Osteocyte (in vitro differentiated cells): ENCODE measurements around the gene FGD5. TPM values are rescaled to one million over a fixed set of nuclear protein-coding genes. Genes with fewer than 3 reads are reported as not detected.

Experiments used
- DNase-seq: peaks from one replicate; pipeline ENCODE4 v3.0.0; 2021; ENCODE audit warnings: mixed read lengths; ENCODE audit not compliant: unreplicated experiment; ENCODE audit errors: extremely low spot score
- H3K27ac Mint-ChIP-seq: one replicate; pipeline ENCODE4 v1.8.0; 2021; ENCODE audit warnings: mild to moderate bottlenecking, mixed read lengths; ENCODE audit not compliant: unreplicated experiment
- H3K27me3 Mint-ChIP-seq: one replicate; pipeline ENCODE4 v1.8.0; 2021; ENCODE audit warnings: mixed read lengths; ENCODE audit not compliant: unreplicated experiment
- H3K36me3 Mint-ChIP-seq: one replicate; pipeline ENCODE4 v1.8.0; 2021; ENCODE audit warnings: mixed read lengths; ENCODE audit not compliant: unreplicated experiment
- H3K4me1 Mint-ChIP-seq: one replicate; pipeline ENCODE4 v1.8.0; 2021; ENCODE audit warnings: mixed read lengths; ENCODE audit not compliant: unreplicated experiment
- H3K4me3 Mint-ChIP-seq: one replicate; pipeline ENCODE4 v1.8.0; 2021; ENCODE audit warnings: mild to moderate bottlenecking, moderate library complexity, mixed read lengths; ENCODE audit not compliant: unreplicated experiment
- H3K9me3 Mint-ChIP-seq: one replicate; pipeline ENCODE4 v1.8.0; 2021; ENCODE audit warnings: mixed read lengths; ENCODE audit not compliant: unreplicated experiment
- CTCF ChIP-seq: fragments of 200-600 bp; sonication (generic); IDR thresholded peaks from 2 replicates; pipeline ENCODE4 v1.5.0; 2021; ENCODE audit warnings: antibody characterized with exemption, mild to moderate bottlenecking, moderate library complexity
- total RNA-seq: library from RNA; stranded (reverse); gene quantifications from 2 replicates; pipeline ENCODE4 v1.2.1, GENCODE V29; 2021

The FGD5 gene
- total RNA-seq, 1 donor from 2014 or later, result not detected

GRCh38 chr3:14837186-14837877 is 18.6 kb downstream of the FGD5 start:
- H3K36me3 Mint-ChIP-seq, result no peaks in the 10 kb centered on the region
- no peaks in the 10 kb centered on the region for H3K9me3 Mint-ChIP-seq
- TF ChIP-seq CTCF, result no peak
- no peak for DNase-seq
- no peaks in the 10 kb centered on the region for H3K4me1 Mint-ChIP-seq
- no peak overlapping the region for H3K27ac Mint-ChIP-seq
- H3K4me3 Mint-ChIP-seq, result no peak overlapping the region
- H3K27me3 Mint-ChIP-seq, result peaks cover 29% of the 10 kb centered on the region

- Mint-ChIP-seq H3K36me3 (no peaks in the 10 kb centered on the region), H3K27ac (no peak overlapping the region), H3K27me3 (peaks cover 33% of the 10 kb centered on the region), H3K4me1 (no peaks in the 10 kb centered on the region), H3K4me3 (no peak overlapping the region), H3K9me3 (no peaks in the 10 kb centered on the region)
- no peak for TF ChIP-seq CTCF
- DNase-seq, result no peak
Observed at GRCh38 chr3:14837878-14838258, 19.1 kb downstream of the FGD5 start.

- Mint-ChIP-seq H3K27ac (no peak overlapping the region), H3K27me3 (peaks cover 27% of the 10 kb centered on the region)
Observed at GRCh38 chr3:14839236-14839635, 20.5 kb downstream of the FGD5 start.

GRCh38 chr3:14841836-14842235 is 23.1 kb downstream of the FGD5 start:
- DNase-seq, result no peak
- no peak for TF ChIP-seq CTCF
- Mint-ChIP-seq H3K27ac (no peak overlapping the region), H3K36me3 (no peaks in the 10 kb centered on the region), H3K4me1 (no peaks in the 10 kb centered on the region), H3K27me3 (peaks cover 28% of the 10 kb centered on the region), H3K4me3 (no peak overlapping the region), H3K9me3 (no peaks in the 10 kb centered on the region)

More at GRCh38 chr3:14839236-14839635, 20.5 kb downstream of the FGD5 start:
- Mint-ChIP-seq H3K4me3 (no peak overlapping the region), H3K36me3 (no peaks in the 10 kb centered on the region), H3K9me3 (no peaks in the 10 kb centered on the region), H3K4me1 (no peaks in the 10 kb centered on the region)
- no peak for DNase-seq
- TF ChIP-seq CTCF, result no peak

GRCh38 chr3:14842277-14842676 is 23.5 kb downstream of the FGD5 start:
- no peak overlapping the region for H3K4me3 Mint-ChIP-seq
- H3K9me3 Mint-ChIP-seq, result no peaks in the 10 kb centered on the region
- peaks cover 32% of the 10 kb centered on the region for H3K27me3 Mint-ChIP-seq
- no peak for TF ChIP-seq CTCF
- no peak overlapping the region for H3K27ac Mint-ChIP-seq
- no peak for DNase-seq
- H3K36me3 Mint-ChIP-seq, result no peaks in the 10 kb centered on the region
- H3K4me1 Mint-ChIP-seq, result no peaks in the 10 kb centered on the region
